Measurements from ENCODE around the gene RHOXF2.

RHOXF2 gene

DNA sequence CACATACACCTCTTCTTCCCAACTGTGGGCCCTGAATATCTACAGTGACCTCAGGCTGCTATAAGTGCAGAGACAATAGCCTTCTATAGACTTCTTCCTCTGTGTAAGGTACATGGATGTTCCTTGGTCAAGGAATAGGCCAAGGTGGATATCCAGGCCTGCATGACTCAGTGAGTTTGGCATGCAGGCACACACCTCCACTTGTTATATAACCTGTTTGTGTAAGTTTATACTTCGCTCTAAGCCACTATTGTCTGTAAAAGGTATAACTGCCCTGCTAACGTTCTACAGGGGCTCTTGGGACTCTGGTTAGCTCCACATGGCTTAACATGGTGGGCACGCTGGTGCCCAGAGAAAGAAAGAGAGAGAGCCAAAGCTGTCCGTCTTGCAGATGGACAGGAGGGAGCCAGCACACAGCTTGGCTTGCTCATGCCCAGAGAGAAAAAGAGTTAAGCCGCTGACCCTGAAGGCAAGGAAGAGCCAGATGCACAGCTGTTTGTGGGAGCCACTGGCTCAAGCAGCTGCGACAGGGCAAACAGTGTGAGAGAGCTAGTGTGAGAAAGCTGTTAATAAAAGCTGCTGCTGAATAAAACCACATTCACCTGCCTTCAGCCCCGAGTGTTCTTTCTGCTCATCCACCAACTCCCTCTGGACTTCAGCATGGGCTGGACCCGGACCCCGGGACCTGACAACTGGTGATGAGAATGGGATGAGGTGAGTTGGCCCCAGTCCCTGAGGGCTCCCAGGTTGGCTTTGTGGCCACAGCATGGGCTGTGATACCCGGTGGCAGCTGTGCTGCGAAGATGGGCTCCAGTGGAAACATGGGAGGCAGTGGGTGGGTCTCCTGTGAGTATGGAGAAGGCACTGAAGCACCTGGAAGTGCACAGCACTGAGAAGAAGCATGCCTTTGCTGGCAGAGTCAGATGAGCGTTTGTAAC lies 47.7 kb downstream of the RHOXF2 start:
- no peak for DNase-seq

DNA sequence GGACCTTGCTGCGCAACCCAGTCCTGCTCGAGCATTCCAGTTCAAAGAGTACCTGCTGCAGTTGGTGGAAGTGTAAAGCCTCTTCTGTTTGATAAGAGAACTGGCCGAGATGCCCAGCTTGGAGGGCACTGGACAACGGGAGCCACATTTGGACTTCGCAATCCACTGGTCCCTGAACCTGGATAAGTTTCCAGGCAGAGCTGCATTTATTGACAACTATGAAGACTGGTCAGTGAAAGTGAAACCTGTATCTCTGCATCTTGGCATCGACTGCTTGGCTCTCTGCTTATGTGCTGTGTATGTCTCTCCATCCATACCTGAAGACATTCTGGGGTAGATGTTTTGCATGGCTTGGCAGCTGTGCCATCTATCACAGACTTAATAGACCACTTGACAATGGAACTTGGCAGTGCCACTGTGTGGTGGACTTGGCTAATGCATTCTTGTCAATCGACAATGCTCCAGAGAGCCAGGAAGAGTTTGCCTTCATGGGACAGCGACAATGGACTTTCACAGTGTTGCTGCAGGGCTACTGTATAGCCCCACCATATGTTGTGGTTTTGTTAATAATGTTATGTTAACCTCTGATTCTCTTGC lies 48.7 kb downstream of the RHOXF2 start:
- no peak for DNase-seq

DNA sequence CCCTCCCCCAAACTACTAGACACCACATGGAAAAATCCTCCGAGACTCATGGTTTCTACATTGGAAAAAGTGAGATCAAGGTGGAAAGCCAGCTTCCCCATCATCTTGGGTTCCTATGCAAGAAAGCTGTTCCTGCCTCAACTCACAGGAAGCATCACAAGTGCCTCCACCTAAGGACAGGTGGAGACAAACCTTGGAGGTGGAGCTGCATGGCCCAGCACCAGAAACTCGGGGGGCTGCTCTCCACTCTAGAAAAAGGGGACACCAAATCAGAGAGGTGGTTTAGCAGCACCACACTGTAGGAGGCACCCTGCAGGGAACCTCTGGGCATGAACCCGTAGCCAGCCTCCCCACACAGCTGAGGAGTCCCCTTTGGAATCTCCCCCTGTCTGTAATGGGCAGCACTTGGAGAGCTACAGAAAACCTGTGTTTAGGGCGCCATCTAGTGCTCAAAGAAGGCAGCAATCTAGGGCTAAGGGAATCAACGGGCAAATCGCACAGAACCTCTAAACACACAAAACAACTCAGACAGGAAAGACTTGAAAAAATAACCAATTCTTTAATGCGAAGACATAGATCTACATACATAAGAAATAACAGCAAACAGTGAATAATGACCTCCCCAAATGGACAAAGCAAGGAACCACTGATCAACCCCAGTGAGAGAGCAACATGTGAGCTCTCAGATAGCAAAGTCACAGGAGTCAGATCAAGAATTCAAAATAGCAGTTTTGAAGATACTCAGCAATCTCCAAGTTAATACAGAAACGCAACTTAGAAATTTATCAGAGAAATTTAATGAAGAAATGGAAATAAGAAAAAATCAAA lies 55.2 kb downstream of the RHOXF2 start:
- no peak for DNase-seq

All from GOT3 (cell line).